ENCODE data around the gene DSCAM. TPM values are rescaled to one million over a fixed set of nuclear protein-coding genes. Genes with fewer than 3 reads are reported as not detected.

The DSCAM gene
- polyA plus RNA-seq, 4 donors = under 0.01 to 0.22 (median 0.13) TPM; not detected in 1

DNA sequence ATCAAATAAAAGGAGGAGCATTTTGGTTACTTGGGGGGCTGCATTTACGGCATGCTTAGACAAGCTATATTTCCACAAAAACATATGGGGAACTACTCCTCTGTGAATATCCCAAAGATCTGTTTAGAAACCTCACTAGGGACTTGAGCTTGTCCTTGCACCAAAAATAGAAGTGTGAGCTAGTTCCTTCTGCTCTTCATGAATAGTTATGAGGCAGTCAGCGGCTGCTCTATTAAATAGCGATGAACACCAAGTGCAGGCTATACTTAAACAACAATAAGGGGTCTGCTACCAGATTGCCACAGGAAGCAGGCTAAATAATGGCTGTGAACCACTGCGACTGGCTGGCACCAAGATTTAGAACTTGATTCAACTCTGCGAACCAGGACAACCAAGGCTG is 789.6 kb downstream of the DSCAM start:
- H3K9me3 ChIP-seq (ENCODE audit: control insufficient read depth in 2 of 2, insufficient read depth in 1 of 2, low read depth in 1 of 2, low read length in 1 of 2) = no peaks in the 10 kb centered on the region
- no peak for DNase-seq
- H3K36me3 ChIP-seq (ENCODE audit: control insufficient read depth in 3 of 3, insufficient read depth in 2 of 3, low read depth in 1 of 3, low read length in 3 of 3) = no peaks in the 10 kb centered on the region
- H3K4me1 ChIP-seq (ENCODE audit: control insufficient read depth in 3 of 3, insufficient read depth in 2 of 3, low read depth in 1 of 3, low read length in 2 of 3) = no peaks in the 10 kb centered on the region
- no peak for FAIRE-seq
- WGBS, 3 donors = 87 to 92% (median 87%) methylated on average over 5 of the region's 5 CpGs
- H3K27ac ChIP-seq (ENCODE audit: low read depth in 1 of 3, low read length in 2 of 3) = no peak overlapping the region
- no peaks in the 10 kb centered on the region for H3K27me3 ChIP-seq (ENCODE audit: control insufficient read depth in 3 of 3, insufficient read depth in 3 of 3, low read length in 3 of 3)
- H3K4me3 ChIP-seq (ENCODE audit: low read depth in 1 of 3, low read length in 3 of 3) = no peak overlapping the region

DNA sequence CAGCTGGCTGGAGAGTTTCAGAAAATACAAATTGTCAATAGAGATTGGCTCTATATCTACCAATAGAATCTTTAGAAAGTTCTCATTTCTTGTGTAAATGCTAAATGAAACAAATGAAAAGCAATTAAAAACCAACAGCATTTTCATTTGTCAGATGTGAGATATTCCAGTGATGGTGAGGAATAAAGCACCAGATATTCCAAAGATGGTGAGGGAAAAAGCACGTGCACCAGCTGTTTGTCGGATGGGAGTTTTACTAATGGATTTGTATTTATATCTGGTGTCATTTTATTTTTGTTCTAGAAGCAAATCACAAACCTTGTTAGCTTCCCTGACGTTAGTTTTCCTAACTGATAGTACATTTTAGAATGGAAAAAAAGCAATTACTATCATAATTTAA is 790.9 kb downstream of the DSCAM start:
- Histone ChIP-seq H3K4me3 (ENCODE audit: low read depth in 1 of 3, low read length in 3 of 3) (no peak overlapping the region), H3K27me3 (ENCODE audit: control insufficient read depth in 3 of 3, insufficient read depth in 3 of 3, low read length in 3 of 3) (no peaks in the 10 kb centered on the region), H3K4me1 (ENCODE audit: control insufficient read depth in 3 of 3, insufficient read depth in 2 of 3, low read depth in 1 of 3, low read length in 2 of 3) (no peaks in the 10 kb centered on the region), H3K36me3 (ENCODE audit: control insufficient read depth in 3 of 3, insufficient read depth in 2 of 3, low read depth in 1 of 3, low read length in 3 of 3) (no peaks in the 10 kb centered on the region), H3K27ac (ENCODE audit: low read depth in 1 of 3, low read length in 2 of 3) (no peak overlapping the region), H3K9me3 (ENCODE audit: control insufficient read depth in 2 of 2, insufficient read depth in 1 of 2, low read depth in 1 of 2, low read length in 1 of 2) (no peaks in the 10 kb centered on the region)
- 63 to 73% (median 68%) methylated on average over 3 of the region's 3 CpGs for WGBS, 3 donors
- DNase-seq = no peak
- FAIRE-seq = no peak

DNA sequence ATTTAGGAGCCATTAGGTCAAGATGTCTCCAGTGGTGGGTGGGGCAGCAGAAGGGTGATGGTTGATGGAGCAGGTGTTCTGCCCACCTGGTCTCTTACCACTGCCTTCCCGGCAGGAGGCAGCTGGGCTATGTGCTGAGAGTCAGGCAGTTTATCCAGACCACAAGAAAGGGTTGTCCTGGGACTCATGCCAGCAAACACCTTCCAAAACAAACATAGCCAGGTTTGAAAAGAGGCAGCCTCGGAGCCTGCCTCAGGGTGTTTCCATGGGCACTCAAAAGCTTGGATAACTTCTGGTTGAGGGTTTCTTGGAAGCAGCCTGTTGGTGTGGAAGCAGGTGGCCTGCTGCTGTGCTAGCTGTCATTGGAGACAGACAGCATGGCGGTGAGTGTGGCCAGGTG is 792.6 kb downstream of the DSCAM start:
- WGBS, 3 donors = 9 to 39% (median 16%) methylated on average over 3 of the region's 3 CpGs
- Histone ChIP-seq H3K27ac (ENCODE audit: low read depth in 1 of 3, low read length in 2 of 3) (no peak overlapping the region), H3K36me3 (ENCODE audit: control insufficient read depth in 3 of 3, insufficient read depth in 2 of 3, low read depth in 1 of 3, low read length in 3 of 3) (no peaks in the 10 kb centered on the region), H3K4me1 (ENCODE audit: control insufficient read depth in 3 of 3, insufficient read depth in 2 of 3, low read depth in 1 of 3, low read length in 2 of 3) (no peaks in the 10 kb centered on the region), H3K9me3 (ENCODE audit: control insufficient read depth in 2 of 2, insufficient read depth in 1 of 2, low read depth in 1 of 2, low read length in 1 of 2) (no peaks in the 10 kb centered on the region), H3K4me3 (ENCODE audit: low read depth in 1 of 3, low read length in 3 of 3) (no peak overlapping the region), H3K27me3 (ENCODE audit: control insufficient read depth in 3 of 3, insufficient read depth in 3 of 3, low read length in 3 of 3) (no peaks in the 10 kb centered on the region)
- DNase-seq = peak; percentile 3 to 44
- FAIRE-seq = no peak

DNA sequence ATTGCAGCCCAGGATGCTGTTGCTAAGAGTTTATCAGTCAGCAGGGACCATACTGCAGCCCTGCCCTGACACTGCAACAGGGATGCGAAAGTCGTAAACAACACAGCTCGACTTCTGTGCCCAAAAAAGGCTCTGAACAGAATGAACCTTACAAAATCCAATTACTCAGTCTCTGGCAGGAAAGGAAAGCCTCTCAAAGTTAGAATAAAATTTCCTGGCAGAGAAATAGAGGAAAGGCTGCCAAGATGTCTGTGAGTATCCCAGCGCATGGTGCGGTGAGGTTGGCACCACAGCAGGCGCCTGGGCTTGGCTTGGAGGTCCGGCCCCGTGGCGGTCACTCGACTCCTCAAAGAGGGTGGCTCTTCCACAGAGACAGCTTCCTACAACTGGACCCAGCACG is 794.0 kb downstream of the DSCAM start:
- Histone ChIP-seq H3K4me3 (ENCODE audit: low read depth in 1 of 3, low read length in 3 of 3) (no peak overlapping the region), H3K27ac (ENCODE audit: low read depth in 1 of 3, low read length in 2 of 3) (no peak overlapping the region), H3K4me1 (ENCODE audit: control insufficient read depth in 3 of 3, insufficient read depth in 2 of 3, low read depth in 1 of 3, low read length in 2 of 3) (no peaks in the 10 kb centered on the region), H3K27me3 (ENCODE audit: control insufficient read depth in 3 of 3, insufficient read depth in 3 of 3, low read length in 3 of 3) (no peaks in the 10 kb centered on the region), H3K9me3 (ENCODE audit: control insufficient read depth in 2 of 2, insufficient read depth in 1 of 2, low read depth in 1 of 2, low read length in 1 of 2) (no peaks in the 10 kb centered on the region), H3K36me3 (ENCODE audit: control insufficient read depth in 3 of 3, insufficient read depth in 2 of 3, low read depth in 1 of 3, low read length in 3 of 3) (no peaks in the 10 kb centered on the region)
- no peak for FAIRE-seq
- 71 to 88% (median 81%) methylated on average over 11 of the region's 11 CpGs for WGBS, 3 donors
- DNase-seq = no peak

DNA sequence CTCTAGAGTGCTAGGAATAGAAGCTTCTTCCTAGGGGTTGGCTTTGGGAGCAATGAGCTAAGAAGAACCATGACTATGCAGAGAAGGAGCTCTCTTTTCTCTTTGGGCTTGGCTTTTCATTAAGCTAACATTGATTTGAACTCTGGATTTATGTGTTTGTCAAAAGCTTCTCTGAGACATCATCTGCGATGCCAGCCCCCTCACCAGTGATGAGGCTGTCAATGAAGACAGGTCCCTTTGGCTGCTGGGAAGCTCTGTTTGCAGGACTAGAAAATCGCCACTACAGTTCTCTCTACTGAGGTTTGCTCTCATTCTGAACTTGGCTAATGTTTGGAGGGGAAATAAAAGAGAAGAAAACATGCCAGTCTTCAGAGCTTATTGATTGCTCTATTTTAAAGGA is 794.7 kb downstream of the DSCAM start:
- Histone ChIP-seq H3K27ac (ENCODE audit: low read depth in 1 of 3, low read length in 2 of 3) (no peak overlapping the region), H3K36me3 (ENCODE audit: control insufficient read depth in 3 of 3, insufficient read depth in 2 of 3, low read depth in 1 of 3, low read length in 3 of 3) (no peaks in the 10 kb centered on the region), H3K4me3 (ENCODE audit: low read depth in 1 of 3, low read length in 3 of 3) (no peak overlapping the region), H3K9me3 (ENCODE audit: control insufficient read depth in 2 of 2, insufficient read depth in 1 of 2, low read depth in 1 of 2, low read length in 1 of 2) (no peaks in the 10 kb centered on the region), H3K27me3 (ENCODE audit: control insufficient read depth in 3 of 3, insufficient read depth in 3 of 3, low read length in 3 of 3) (no peaks in the 10 kb centered on the region), H3K4me1 (ENCODE audit: control insufficient read depth in 3 of 3, insufficient read depth in 2 of 3, low read depth in 1 of 3, low read length in 2 of 3) (no peaks in the 10 kb centered on the region)
- DNase-seq = no peak
- 68 to 78% (median 74%) methylated on average over 2 of the region's 2 CpGs for WGBS, 3 donors
- FAIRE-seq = no peak

DNA sequence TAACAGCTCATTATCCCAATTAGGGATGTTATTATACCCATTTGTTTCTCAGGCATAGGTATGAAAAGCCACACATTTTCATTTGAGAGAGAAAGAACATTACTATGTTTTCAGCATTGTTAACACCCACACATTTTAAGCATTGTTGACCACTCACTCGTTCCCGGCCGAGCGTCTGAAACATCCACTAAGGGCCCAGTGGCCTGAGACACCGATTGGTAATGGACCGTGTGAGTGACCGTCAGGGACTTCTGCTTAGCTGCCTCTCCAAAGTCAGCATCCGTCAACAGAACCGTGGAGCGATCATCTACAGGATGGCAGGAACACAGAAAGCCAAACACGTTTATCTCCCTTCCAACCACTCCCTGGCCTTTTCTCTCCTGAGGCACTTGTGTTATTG is 795.2 kb downstream of the DSCAM start:
- no peaks in the 10 kb centered on the region for H3K4me1 ChIP-seq (ENCODE audit: control insufficient read depth in 3 of 3, insufficient read depth in 2 of 3, low read depth in 1 of 3, low read length in 2 of 3)
- no peaks in the 10 kb centered on the region for H3K36me3 ChIP-seq (ENCODE audit: control insufficient read depth in 3 of 3, insufficient read depth in 2 of 3, low read depth in 1 of 3, low read length in 3 of 3)
- DNase-seq (no peak), FAIRE-seq (no peak)
- no peaks in the 10 kb centered on the region for H3K27me3 ChIP-seq (ENCODE audit: control insufficient read depth in 3 of 3, insufficient read depth in 3 of 3, low read length in 3 of 3)
- H3K9me3 ChIP-seq (ENCODE audit: control insufficient read depth in 2 of 2, insufficient read depth in 1 of 2, low read depth in 1 of 2, low read length in 1 of 2) = no peaks in the 10 kb centered on the region
- 89% methylated on average over 11 of the region's 11 CpGs for WGBS, 3 donors
- no peak overlapping the region for H3K27ac ChIP-seq (ENCODE audit: low read depth in 1 of 3, low read length in 2 of 3)
- no peak overlapping the region for H3K4me3 ChIP-seq (ENCODE audit: low read depth in 1 of 3, low read length in 3 of 3)

DNA sequence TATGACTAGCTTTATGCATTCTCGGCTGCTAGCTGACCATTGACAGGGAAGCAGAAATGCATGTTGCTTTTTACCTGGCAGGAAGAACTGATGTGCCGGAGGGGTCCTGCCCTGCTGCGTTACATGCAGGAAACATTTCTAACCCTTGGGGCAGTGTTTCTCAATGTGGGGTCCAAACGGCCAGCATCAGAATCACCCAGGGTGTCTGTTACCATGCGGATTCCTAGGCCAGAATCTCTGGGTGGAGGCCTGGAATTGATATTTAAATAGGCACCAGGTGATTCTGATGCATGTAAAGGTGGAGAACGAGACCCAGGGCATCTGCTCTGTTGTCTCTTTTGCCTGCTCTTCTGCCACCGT is 797.0 kb downstream of the DSCAM start:
- Histone ChIP-seq H3K27me3 (ENCODE audit: control insufficient read depth in 3 of 3, insufficient read depth in 3 of 3, low read length in 3 of 3) (no peaks in the 10 kb centered on the region), H3K4me3 (ENCODE audit: low read depth in 1 of 3, low read length in 3 of 3) (no peak overlapping the region), H3K36me3 (ENCODE audit: control insufficient read depth in 3 of 3, insufficient read depth in 2 of 3, low read depth in 1 of 3, low read length in 3 of 3) (no peaks in the 10 kb centered on the region), H3K4me1 (ENCODE audit: control insufficient read depth in 3 of 3, insufficient read depth in 2 of 3, low read depth in 1 of 3, low read length in 2 of 3) (no peaks in the 10 kb centered on the region), H3K9me3 (ENCODE audit: control insufficient read depth in 2 of 2, insufficient read depth in 1 of 2, low read depth in 1 of 2, low read length in 1 of 2) (no peaks in the 10 kb centered on the region), H3K27ac (ENCODE audit: low read depth in 1 of 3, low read length in 2 of 3) (no peak overlapping the region)
- no peak for FAIRE-seq
- no peak for DNase-seq
- WGBS, 3 donors = 52 to 61% (median 59%) methylated on average over 7 of the region's 7 CpGs

DNA sequence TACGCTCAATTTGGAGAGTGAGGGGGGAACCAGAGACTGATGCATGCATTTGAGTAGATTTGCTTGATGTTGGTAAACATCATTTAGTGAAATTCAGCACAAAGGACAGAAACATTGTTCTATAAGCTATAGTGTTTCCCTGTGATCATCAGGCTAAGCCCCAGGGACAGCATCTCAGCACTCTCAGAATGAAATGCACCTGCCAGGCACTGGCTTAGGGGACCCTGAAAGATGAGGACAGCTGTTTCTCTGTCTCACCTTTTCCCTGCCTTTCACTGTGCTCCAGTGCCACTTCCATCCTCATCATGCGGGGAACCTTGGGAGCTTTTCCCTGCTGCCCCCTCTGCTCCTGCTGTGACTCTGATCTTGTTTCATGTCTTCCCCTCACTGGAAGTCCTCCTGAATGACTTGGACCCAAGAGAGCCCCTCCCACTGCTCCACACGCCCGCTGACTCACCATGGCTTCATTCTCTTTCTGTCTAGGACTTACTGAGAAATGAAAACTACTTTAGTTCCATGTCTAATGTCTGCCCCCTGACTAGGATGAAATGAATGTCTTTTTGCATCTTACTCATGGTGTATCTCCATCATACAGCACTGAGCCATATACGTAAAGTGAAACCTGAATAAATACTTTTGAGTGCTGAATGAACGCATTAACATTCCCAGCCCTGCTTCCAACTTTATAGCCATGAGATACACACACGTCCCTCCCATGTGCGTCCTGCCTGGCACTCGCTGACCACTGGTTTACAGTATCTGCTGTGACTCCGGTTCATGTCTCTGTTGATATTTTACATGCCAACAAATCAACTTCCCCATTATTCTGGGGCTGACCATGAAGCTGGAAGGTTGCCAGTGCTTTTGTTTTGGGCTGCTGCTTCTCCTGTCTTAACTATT is 797.7 kb downstream of the DSCAM start:
- 54 to 64% (median 61%) methylated on average over 10 of the region's 10 CpGs for WGBS, 3 donors
- Histone ChIP-seq H3K27me3 (ENCODE audit: control insufficient read depth in 3 of 3, insufficient read depth in 3 of 3, low read length in 3 of 3) (no peaks in the 10 kb centered on the region), H3K9me3 (ENCODE audit: control insufficient read depth in 2 of 2, insufficient read depth in 1 of 2, low read depth in 1 of 2, low read length in 1 of 2) (no peaks in the 10 kb centered on the region), H3K27ac (ENCODE audit: low read depth in 1 of 3, low read length in 2 of 3) (no peak overlapping the region), H3K4me1 (ENCODE audit: control insufficient read depth in 3 of 3, insufficient read depth in 2 of 3, low read depth in 1 of 3, low read length in 2 of 3) (no peaks in the 10 kb centered on the region), H3K4me3 (ENCODE audit: low read depth in 1 of 3, low read length in 3 of 3) (no peak overlapping the region), H3K36me3 (ENCODE audit: control insufficient read depth in 3 of 3, insufficient read depth in 2 of 3, low read depth in 1 of 3, low read length in 3 of 3) (no peaks in the 10 kb centered on the region)
- DNase-seq (no peak), FAIRE-seq (no peak)

All from small intestine (tissue), 7 donors.